ENCODE data around the gene MLKL.

Gene MLKL

GRCh38 chr16:74641969-74642368 lies 58.7 kb downstream of the MLKL start:
- no peak for DNase-seq

- no peak for DNase-seq
Observed at GRCh38 chr16:74637742-74638453, 62.8 kb downstream of the MLKL start.

DNA sequence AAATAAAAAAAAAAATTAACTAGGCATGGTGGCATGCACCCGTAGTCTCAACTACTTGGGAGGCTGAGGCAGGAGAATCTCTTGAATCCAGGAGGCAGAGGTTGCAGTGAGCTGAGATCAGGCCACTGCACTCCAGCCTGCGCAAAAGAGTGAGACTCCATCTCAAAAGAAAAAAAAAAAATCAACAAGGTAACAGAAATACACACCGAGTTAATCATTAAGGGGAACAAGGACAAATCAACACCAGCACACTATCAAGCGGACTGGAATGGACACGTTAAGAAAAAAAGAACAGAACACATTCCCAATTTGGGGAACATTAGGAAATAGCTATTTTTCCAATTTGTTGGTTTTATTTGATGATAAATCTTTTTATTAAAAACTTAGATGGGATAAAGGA lies 65.4 kb downstream of the MLKL start:
- no peak for DNase-seq

- no peak for DNase-seq
Observed at GRCh38 chr16:74633686-74634085, 67.0 kb downstream of the MLKL start.

DNA sequence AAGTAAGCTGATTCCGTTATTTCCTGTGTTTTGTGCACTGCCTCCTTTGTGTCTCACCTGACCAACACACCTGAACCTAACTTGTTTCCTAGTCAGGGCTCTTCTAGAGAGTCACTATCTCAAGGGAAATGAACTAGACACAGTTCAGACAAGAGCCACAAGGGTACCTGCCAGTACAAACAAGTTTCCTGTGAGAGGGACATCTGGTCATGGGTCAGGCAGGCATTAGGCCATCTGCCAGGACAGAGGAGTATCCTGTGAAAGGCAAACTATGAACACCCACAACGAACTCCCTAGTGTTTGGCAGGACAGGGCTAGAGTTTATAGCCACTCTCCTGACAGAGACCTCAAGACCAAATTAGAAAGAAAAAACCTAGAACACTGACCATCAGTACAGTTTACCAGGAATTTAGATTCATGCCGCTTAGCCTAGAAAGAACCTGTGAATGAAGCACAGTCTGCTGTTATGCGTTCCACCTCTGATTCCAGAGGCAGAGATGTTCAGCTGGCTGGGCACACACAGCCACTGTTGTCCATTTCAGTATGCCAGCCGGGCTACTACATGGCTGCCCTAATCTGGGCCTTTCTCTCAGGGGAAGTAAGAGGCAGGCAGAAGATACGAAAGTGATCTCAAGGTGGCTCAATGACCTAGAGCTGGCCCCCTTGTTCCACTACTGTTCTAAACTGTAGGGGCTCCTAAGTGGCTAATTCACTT lies 73.0 kb downstream of the MLKL start:
- no peak for DNase-seq

DNA sequence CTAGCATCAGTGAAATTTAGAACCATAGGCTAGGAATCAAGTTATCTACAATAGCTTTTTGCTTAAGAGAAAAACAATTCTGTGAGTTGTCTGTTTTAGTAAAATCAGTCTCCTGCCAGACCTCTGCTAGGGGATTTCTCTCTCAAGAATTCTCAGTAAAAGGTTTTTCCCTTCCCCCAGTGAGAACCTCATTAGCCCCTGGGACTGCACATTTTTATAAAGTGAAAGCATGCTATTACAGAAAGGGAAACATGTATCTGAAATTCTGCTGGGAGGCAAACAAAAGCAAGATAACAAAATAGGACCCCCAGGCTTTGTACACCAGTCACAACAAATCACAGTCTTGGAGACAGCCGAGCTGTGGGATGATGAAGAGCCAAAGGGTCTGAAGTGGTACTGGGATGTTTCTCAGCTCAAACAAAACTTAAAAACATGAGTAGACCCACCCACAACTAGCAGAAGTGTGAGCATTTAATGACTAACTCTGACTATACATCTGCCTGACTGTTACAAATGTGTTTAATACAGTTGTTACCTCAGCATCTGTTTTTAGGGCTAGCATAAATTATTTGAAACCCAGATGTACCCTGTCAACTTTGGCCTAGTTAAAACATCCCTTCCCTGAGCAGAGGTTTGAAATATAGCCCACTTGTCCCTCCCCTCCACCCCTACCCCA lies 73.8 kb downstream of the MLKL start:
- DNase-seq = no peak

DNA sequence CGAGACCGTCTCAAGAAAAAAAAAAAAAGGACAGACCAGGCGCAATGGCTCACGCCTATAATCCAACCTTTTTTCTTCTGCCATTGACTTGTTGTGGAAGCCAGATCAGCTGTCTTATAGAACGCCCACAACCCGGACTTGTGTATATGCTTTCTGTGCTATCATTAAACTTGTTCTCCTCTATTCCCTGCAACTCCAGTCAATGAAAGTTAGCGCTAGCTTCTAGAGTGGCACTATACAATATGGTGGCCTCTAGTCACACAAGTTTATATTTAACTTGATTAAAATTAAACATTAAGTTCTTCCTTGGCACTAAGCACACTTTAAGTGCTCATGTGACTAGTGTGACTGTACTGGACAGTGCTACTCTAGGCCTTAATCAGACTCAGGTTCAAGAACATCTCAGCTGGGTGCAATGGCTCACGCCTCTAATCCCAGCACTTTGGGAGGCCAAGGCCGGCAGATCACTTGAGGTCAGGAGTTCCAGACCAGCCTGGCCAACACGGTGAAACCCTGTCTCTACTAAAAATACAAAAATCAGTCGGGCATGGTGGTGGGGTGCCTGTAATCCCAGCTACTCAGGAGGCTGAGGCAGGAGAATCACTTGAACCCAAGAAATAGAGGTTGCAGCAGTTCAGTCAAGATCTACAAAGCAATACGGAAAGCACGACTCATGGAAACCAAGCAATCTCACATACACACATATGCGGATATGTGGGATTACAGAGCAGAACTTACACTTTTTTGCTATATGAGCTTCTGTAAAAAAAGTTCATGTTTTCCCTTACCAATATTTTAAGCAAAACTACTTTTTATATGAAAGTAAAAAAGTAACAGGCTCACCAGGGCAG lies 74.9 kb downstream of the MLKL start:
- DNase-seq = no peak

DNA sequence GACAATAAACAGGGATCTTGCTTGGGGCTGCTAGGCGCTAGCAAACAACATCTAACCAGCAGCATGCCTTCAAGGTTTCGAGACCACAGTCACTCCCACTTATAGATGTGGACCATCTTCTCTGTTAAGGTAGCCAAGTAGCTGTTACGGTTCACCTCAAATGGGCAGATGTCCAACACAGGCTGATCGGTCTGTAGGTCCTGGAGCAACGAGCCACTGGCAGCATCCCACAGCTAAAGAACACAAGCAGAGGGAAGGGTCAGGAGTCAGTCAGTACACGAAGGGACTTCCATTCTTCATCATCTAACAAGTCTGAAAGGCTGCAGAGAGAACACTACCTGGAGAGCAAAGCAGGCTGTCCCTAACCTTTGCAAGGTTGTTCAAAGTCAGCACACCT lies 76.8 kb downstream of the MLKL start:
- no peak for DNase-seq

DNA sequence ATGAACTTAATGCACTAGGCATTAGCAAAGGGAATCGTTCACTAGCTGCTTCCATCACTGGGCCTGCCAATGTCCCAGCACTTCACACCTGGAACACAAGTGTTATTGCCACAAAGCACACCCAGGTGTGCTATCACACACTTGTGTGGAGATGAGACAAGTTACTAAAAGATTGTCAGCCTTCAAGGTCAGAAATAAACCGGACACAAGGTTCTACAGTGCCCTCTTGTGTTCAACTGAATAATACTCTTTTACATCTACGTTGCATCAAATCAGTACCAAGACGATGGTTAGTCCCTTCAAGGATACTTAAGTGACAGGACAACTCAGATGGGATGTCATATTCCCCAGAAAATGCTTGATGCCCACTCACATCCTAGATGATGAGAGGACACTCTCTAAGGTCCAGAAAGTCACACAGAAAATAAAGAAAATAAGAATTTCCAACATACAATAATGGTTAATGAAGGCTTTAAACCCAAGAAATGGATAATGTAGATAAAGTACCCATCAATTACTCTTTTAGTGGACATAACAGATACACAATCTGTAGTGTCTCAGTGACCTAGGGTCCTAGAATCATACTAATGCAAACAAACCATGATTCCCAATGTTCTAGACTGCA lies 77.3 kb downstream of the MLKL start:
- DNase-seq = no peak

GRCh38 chr16:74622005-74622404 lies 78.7 kb downstream of the MLKL start:
- no peak for DNase-seq
